ENCODE measurements around the gene LRRFIP1.

DNA sequence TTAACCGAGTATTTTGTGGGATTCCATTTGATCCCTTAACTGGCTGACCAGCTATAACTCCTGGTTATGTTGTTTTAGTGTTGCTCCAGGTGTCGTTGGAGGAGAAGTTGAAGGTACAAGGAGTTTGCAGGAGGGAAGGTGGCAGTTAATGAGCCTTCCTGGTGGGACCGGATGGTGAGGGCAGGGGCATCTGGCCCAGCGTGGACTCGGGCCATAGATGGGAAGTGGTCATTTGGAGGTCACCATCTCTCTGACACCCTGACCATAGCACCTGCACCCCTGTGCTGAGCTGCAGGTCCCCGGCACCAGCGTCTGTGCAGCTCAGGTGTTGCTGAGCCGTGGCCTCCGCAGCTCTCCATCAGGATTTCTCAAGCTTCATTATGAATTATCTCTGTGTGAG, 119.8 kb downstream of the LRRFIP1 start:
- TF ChIP-seq, protein P1, sequence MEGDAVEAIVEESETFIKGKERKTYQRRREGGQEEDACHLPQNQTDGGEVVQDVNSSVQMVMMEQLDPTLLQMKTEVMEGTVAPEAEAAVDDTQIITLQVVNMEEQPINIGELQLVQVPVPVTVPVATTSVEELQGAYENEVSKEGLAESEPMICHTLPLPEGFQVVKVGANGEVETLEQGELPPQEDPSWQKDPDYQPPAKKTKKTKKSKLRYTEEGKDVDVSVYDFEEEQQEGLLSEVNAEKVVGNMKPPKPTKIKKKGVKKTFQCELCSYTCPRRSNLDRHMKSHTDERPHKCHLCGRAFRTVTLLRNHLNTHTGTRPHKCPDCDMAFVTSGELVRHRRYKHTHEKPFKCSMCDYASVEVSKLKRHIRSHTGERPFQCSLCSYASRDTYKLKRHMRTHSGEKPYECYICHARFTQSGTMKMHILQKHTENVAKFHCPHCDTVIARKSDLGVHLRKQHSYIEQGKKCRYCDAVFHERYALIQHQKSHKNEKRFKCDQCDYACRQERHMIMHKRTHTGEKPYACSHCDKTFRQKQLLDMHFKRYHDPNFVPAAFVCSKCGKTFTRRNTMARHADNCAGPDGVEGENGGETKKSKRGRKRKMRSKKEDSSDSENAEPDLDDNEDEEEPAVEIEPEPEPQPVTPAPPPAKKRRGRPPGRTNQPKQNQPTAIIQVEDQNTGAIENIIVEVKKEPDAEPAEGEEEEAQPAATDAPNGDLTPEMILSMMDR (IDR thresholded peaks at IDR 0.05) = no peak
- no peak for TF ChIP-seq POLR2A (IDR thresholded peaks at IDR 0.05)

Measured in uterus (tissue), 2 donors.